Loucy (cell line): Measurements from ENCODE around the gene RSBN1.

Experiments
- H2AFZ ChIP-seq: fragments of 200-600 bp; sonication (generic); 2 replicates; pipeline ENCODE4 v1.6.0; 2016; ENCODE audit warnings: antibody characterized with exemption, mild to moderate bottlenecking, low read length, moderate library complexity
- H3F3A ChIP-seq: fragments of 200-600 bp; 2 replicates; pipeline ENCODE4 v1.6.0; 2016; ENCODE audit warnings: antibody characterized with exemption, low read depth, mild to moderate bottlenecking
- H3K27me3 ChIP-seq: fragments of 200-600 bp; sonication (generic); 2 replicates; pipeline ENCODE4 v1.6.1; 2014; ENCODE audit warnings: low read length, mild to moderate bottlenecking; ENCODE audit not compliant: insufficient read depth, poor library complexity, severe bottlenecking
- H3K36me3 ChIP-seq: fragments of 200-600 bp; sonication (generic); 2 replicates; pipeline ENCODE4 v1.6.1; 2016; ENCODE audit warnings: low read length; ENCODE audit not compliant: insufficient read depth
- H3K4me1 ChIP-seq: fragments of 200-600 bp; sonication (generic); 2 replicates; pipeline ENCODE4 v1.5.1; 2014; ENCODE audit warnings: low read length, mild to moderate bottlenecking; ENCODE audit not compliant: insufficient read depth, poor library complexity, severe bottlenecking
- H3K4me2 ChIP-seq: fragments of 200-600 bp; sonication (generic); 2 replicates; pipeline ENCODE4 v1.6.0; 2014; ENCODE audit warnings: antibody characterized with exemption, low read length, low read depth, mild to moderate bottlenecking; ENCODE audit not compliant: poor library complexity, severe bottlenecking
- H3K4me3 ChIP-seq: fragments of 200-600 bp; sonication (generic); 2 replicates; pipeline ENCODE4 v1.5.1; 2014; ENCODE audit warnings: low read length, mild to moderate bottlenecking, mixed read lengths; ENCODE audit not compliant: poor library complexity, severe bottlenecking
- H3K79me2 ChIP-seq: fragments of 200-600 bp; sonication (generic); 2 replicates; pipeline ENCODE4 v1.6.1; 2014; ENCODE audit warnings: low read length; ENCODE audit not compliant: insufficient read depth
- H3K9ac ChIP-seq: fragments of 200-600 bp; sonication (generic); 2 replicates; pipeline ENCODE4 v1.6.0; 2014; ENCODE audit warnings: mild to moderate bottlenecking, low read depth, low read length, moderate library complexity; ENCODE audit not compliant: poor library complexity, severe bottlenecking
- H3K9me2 ChIP-seq: fragments of 200-600 bp; sonication (generic); replicated peaks from 2 replicates; pipeline ENCODE4 v1.6.1; 2016; ENCODE audit warnings: low read depth, low read length, mixed read lengths
- H3K9me3 ChIP-seq: fragments of 200-600 bp; sonication (generic); 2 replicates; pipeline ENCODE4 v1.6.1; 2014; ENCODE audit warnings: mild to moderate bottlenecking, antibody characterized with exemption, low read length, low read depth; ENCODE audit not compliant: insufficient read depth
- H4K20me1 ChIP-seq: fragments of 200-600 bp; sonication (generic); 2 replicates; pipeline ENCODE4 v1.6.0; 2014; ENCODE audit warnings: antibody characterized with exemption, low read length, mild to moderate bottlenecking; ENCODE audit not compliant: insufficient read depth, poor library complexity, severe bottlenecking
- EZH2phosphoT487 ChIP-seq: fragments of 200-600 bp; IDR thresholded peaks from 2 replicates; pipeline ENCODE4 v1.6.1; 2018; ENCODE audit warnings: antibody characterized with exemption, mild to moderate bottlenecking, moderate library complexity, borderline replicate concordance
- TF ChIP-seq, protein P1 (sequence below): fragments of 200-600 bp; sonication (generic); conservative IDR thresholded peaks from 2 replicates; pipeline ENCODE4 v1.5.1; 2014; ENCODE audit warnings: mild to moderate bottlenecking, antibody characterized with exemption, low read length

RSBN1 gene

DNA sequence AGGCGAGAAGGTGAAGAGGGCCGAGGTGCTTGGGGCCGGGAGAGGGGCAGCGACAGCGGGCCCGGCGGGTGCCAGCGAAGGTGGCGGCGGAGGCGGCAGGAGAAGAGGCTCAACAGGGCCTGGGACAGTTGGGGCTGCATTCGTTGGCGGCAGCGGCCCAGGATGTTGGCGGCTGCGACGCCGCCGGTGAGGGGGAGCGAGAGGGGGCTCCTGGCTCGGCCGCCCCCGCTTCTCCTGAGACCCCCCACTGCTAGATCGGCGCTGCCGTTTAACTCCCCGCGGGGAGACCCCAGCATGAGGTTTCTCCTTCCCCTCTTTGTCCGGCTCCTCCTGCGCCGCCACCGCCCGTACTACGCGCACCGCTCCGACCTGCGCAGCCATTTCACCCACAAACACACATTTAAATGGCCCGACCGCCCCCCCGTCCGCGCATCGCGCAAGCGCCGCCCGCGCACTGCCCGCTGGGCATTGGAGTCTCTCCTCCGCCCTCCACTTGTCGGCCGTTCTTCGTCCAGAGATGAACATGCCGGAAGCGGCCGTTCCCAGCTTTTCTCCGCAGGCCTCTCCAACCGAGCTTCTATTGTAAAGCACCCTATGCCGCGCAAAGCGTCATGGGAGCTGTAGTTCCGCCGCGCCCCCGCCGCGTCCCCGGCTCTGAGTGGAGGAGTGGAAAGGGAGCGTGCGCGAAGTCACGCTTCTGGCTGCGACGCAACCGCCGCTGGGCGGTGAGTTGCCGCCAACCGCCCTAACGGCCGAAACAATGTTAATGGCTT is at the start of gene RSBN1:
RSBN1 (minus strand) TSS at position 589 of the 773 bp plus-strand sequence; CDS start at position 525, 64 bp downstream.
- Histone ChIP-seq H3F3A (peaks cover 5% of the 10 kb centered on the region; the same call in 1 of the 2 replicates), H3K9ac (peak within 1 kb of the TSS; percentile 91), H3K4me1 (peaks cover 35% of the 10 kb centered on the region), H4K20me1 (peaks cover 44% of the 10 kb centered on the region), H3K9me3 (no peaks in the 10 kb centered on the region), H3K27me3 (no peaks in the 10 kb centered on the region), H3K79me2 (peaks cover 52% of the 10 kb centered on the region), H3K4me3 (peak within 1 kb of the TSS; percentile 87), H3K4me2 (peak within 1 kb of the TSS; percentile 88), H2AFZ (peak within 1 kb of the TSS; percentile 69), H3K36me3 (no peaks in the 10 kb centered on the region; the same call in 1 of the 2 replicates), H3K9me2 (no peaks in the 10 kb centered on the region)
- TF ChIP-seq, protein P1, sequence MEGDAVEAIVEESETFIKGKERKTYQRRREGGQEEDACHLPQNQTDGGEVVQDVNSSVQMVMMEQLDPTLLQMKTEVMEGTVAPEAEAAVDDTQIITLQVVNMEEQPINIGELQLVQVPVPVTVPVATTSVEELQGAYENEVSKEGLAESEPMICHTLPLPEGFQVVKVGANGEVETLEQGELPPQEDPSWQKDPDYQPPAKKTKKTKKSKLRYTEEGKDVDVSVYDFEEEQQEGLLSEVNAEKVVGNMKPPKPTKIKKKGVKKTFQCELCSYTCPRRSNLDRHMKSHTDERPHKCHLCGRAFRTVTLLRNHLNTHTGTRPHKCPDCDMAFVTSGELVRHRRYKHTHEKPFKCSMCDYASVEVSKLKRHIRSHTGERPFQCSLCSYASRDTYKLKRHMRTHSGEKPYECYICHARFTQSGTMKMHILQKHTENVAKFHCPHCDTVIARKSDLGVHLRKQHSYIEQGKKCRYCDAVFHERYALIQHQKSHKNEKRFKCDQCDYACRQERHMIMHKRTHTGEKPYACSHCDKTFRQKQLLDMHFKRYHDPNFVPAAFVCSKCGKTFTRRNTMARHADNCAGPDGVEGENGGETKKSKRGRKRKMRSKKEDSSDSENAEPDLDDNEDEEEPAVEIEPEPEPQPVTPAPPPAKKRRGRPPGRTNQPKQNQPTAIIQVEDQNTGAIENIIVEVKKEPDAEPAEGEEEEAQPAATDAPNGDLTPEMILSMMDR: no peak
- no peak for TF ChIP-seq EZH2phosphoT487

DNA sequence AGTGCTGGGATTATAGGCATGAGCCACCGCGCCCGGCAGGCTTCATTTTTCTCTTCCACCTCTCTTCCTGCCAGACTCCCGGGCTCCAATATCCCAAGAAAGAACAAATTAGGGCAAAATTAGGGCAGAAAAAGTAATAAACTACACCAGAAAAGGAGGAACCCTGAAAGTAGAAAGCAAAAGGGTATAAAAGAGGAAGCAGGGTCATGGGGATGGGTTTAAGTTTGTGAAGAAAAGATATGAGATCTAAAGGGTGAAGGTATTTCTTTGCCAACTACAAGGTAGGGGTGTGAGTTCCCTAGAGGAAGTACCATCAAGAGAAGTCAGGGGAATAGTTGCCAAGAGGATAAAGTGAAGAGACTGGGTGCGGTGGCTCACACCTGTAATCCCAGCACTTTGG is 49.4 kb upstream of the RSBN1 start:
- Histone ChIP-seq H2AFZ (no peak overlapping the region), H3F3A (no peaks in the 10 kb centered on the region), H4K20me1 (no peaks in the 10 kb centered on the region), H3K4me1 (peaks cover 6% of the 10 kb centered on the region), H3K4me3 (no peak overlapping the region), H3K36me3 (peaks cover 21% of the 10 kb centered on the region), H3K9me2 (no peaks in the 10 kb centered on the region), H3K9me3 (no peaks in the 10 kb centered on the region), H3K4me2 (no peak overlapping the region), H3K79me2 (peaks cover 26% of the 10 kb centered on the region; the same call in 1 of the 2 replicates), H3K27me3 (no peaks in the 10 kb centered on the region), H3K9ac (no peak overlapping the region)
- TF ChIP-seq, protein P1: no peak
- no peak for TF ChIP-seq EZH2phosphoT487

DNA sequence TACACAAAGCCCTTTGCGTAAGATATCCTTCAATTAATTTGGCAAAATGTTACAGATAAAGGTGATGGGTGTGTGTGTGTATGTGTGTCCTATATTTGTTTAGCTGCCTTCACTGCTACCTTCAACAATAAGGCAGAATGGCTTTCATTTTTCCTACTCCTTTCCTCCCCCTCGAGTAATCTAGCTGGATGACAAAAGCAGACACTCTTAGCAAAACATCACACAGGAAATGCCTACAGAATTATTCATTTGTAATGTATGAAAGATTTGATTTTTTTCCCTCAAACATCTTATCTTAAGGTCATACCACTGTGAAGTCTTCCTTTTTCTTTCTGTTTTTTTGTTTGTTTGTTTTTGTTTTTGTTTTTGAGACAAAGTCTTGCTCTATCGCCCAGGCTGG is 48.6 kb upstream of the RSBN1 start:
- TF ChIP-seq, protein P1: no peak
- no peak for TF ChIP-seq EZH2phosphoT487
- peaks cover 28% of the 10 kb centered on the region for H3K36me3 ChIP-seq
- no peak overlapping the region for H3K4me2 ChIP-seq
- H3K4me3 ChIP-seq: no peak overlapping the region
- H3K9me3 ChIP-seq: no peaks in the 10 kb centered on the region
- peaks cover 5% of the 10 kb centered on the region for H3K4me1 ChIP-seq
- H2AFZ ChIP-seq: no peak overlapping the region
- no peaks in the 10 kb centered on the region for H3F3A ChIP-seq
- H3K9ac ChIP-seq: no peak overlapping the region
- no peaks in the 10 kb centered on the region for H3K9me2 ChIP-seq
- no peaks in the 10 kb centered on the region for H4K20me1 ChIP-seq
- H3K27me3 ChIP-seq: no peaks in the 10 kb centered on the region
- H3K79me2 ChIP-seq: peaks cover 22% of the 10 kb centered on the region; the same call in 1 of the 2 replicates
